Stimulated activated naive CD8-positive, alpha-beta T cell treated with anti-CD3 and anti-CD28 coated beads, Interleukin-15, Interleukin-2, amounts not matched to agents 100 ng/mL and 50 ng/mL, for 24 hours (primary cell): ENCODE measurements around the gene MRNIP.

ENCODE experiments used
- H3K27ac Mint-ChIP-seq: one replicate; pipeline ENCODE4 v1.8.0; 2021; ENCODE audit warnings: mild to moderate bottlenecking, mixed read lengths
- H3K27me3 Mint-ChIP-seq: one replicate; pipeline ENCODE4 v1.8.0; 2021; ENCODE audit warnings: mixed read lengths
- H3K36me3 Mint-ChIP-seq: one replicate; pipeline ENCODE4 v1.8.0; 2021; ENCODE audit warnings: low read depth, mixed read lengths
- H3K4me1 Mint-ChIP-seq: one replicate; pipeline ENCODE4 v1.8.0; 2021; ENCODE audit warnings: low read depth, mixed read lengths
- H3K4me3 Mint-ChIP-seq: one replicate; pipeline ENCODE4 v1.8.0; 2021; ENCODE audit warnings: mild to moderate bottlenecking, mixed read lengths
- H3K9me3 Mint-ChIP-seq: one replicate; pipeline ENCODE4 v1.8.0; 2021; ENCODE audit warnings: mixed read lengths

Gene MRNIP

GRCh38 chr5:179803651-179804554, 54.7 kb downstream of the MRNIP start:
- H3K4me3 Mint-ChIP-seq = peak overlapping the region; percentile 84
- peaks cover 38% of the 10 kb centered on the region for H3K4me1 Mint-ChIP-seq
- peak overlapping the region; percentile 61 for H3K27ac Mint-ChIP-seq
- H3K9me3 Mint-ChIP-seq = no peaks in the 10 kb centered on the region
- H3K27me3 Mint-ChIP-seq = no peaks in the 10 kb centered on the region
- H3K36me3 Mint-ChIP-seq = peaks cover 16% of the 10 kb centered on the region

- no peaks in the 10 kb centered on the region for H3K27me3 Mint-ChIP-seq
- peaks cover 36% of the 10 kb centered on the region for H3K4me1 Mint-ChIP-seq
- H3K27ac Mint-ChIP-seq = peak overlapping the region; percentile 26
- no peak overlapping the region for H3K4me3 Mint-ChIP-seq
- H3K36me3 Mint-ChIP-seq = peaks cover 17% of the 10 kb centered on the region
- H3K9me3 Mint-ChIP-seq = no peaks in the 10 kb centered on the region
These were observed 55.6 kb downstream of the MRNIP start for GRCh38 chr5:179802950-179803562.

- H3K9me3 Mint-ChIP-seq = no peaks in the 10 kb centered on the region
- no peaks in the 10 kb centered on the region for H3K27me3 Mint-ChIP-seq
- peaks cover 17% of the 10 kb centered on the region for H3K36me3 Mint-ChIP-seq
- H3K4me3 Mint-ChIP-seq = no peak overlapping the region
- peak overlapping the region; percentile 26 for H3K27ac Mint-ChIP-seq
- H3K4me1 Mint-ChIP-seq = peaks cover 35% of the 10 kb centered on the region
These were observed 56.3 kb downstream of the MRNIP start for GRCh38 chr5:179802207-179802883.

- no peak overlapping the region for H3K4me3 Mint-ChIP-seq
- H3K27ac Mint-ChIP-seq = no peak overlapping the region
- H3K4me1 Mint-ChIP-seq = peaks cover 40% of the 10 kb centered on the region
- no peaks in the 10 kb centered on the region for H3K27me3 Mint-ChIP-seq
- H3K36me3 Mint-ChIP-seq = peaks cover 22% of the 10 kb centered on the region
- H3K9me3 Mint-ChIP-seq = no peaks in the 10 kb centered on the region
These were observed 57.1 kb downstream of the MRNIP start for GRCh38 chr5:179801304-179802206.

- Mint-ChIP-seq H3K4me3 (no peak overlapping the region), H3K4me1 (peaks cover 40% of the 10 kb centered on the region)
These were observed 57.9 kb downstream of the MRNIP start for GRCh38 chr5:179800696-179801201.

GRCh38 chr5:179800071-179800695, 58.4 kb downstream of the MRNIP start:
- Mint-ChIP-seq H3K27ac (no peak overlapping the region), H3K27me3 (no peaks in the 10 kb centered on the region), H3K4me3 (no peak overlapping the region), H3K36me3 (peaks cover 22% of the 10 kb centered on the region), H3K9me3 (no peaks in the 10 kb centered on the region), H3K4me1 (peaks cover 37% of the 10 kb centered on the region)

More at GRCh38 chr5:179800696-179801201, 57.9 kb downstream of the MRNIP start:
- peaks cover 22% of the 10 kb centered on the region for H3K36me3 Mint-ChIP-seq
- H3K27me3 Mint-ChIP-seq = no peaks in the 10 kb centered on the region
- no peak overlapping the region for H3K27ac Mint-ChIP-seq
- H3K9me3 Mint-ChIP-seq = no peaks in the 10 kb centered on the region

GRCh38 chr5:179799644-179799973, 59.0 kb downstream of the MRNIP start:
- Mint-ChIP-seq H3K27ac (no peak overlapping the region), H3K9me3 (no peaks in the 10 kb centered on the region), H3K36me3 (peaks cover 22% of the 10 kb centered on the region), H3K4me3 (no peak overlapping the region), H3K27me3 (no peaks in the 10 kb centered on the region), H3K4me1 (peaks cover 35% of the 10 kb centered on the region)

GRCh38 chr5:179798771-179799643, 59.6 kb downstream of the MRNIP start:
- Mint-ChIP-seq H3K27me3 (no peaks in the 10 kb centered on the region), H3K36me3 (peaks cover 22% of the 10 kb centered on the region), H3K9me3 (no peaks in the 10 kb centered on the region), H3K4me1 (peaks cover 35% of the 10 kb centered on the region), H3K4me3 (no peak overlapping the region), H3K27ac (no peak overlapping the region)

- Mint-ChIP-seq H3K27ac (no peak overlapping the region), H3K4me1 (peaks cover 37% of the 10 kb centered on the region), H3K4me3 (no peak overlapping the region), H3K36me3 (peaks cover 22% of the 10 kb centered on the region), H3K9me3 (no peaks in the 10 kb centered on the region), H3K27me3 (no peaks in the 10 kb centered on the region)
These were observed 60.4 kb downstream of the MRNIP start for GRCh38 chr5:179798144-179798770.

GRCh38 chr5:179797741-179798140, 60.9 kb downstream of the MRNIP start:
- Mint-ChIP-seq H3K36me3 (peaks cover 22% of the 10 kb centered on the region), H3K4me3 (no peak overlapping the region), H3K4me1 (peaks cover 37% of the 10 kb centered on the region), H3K9me3 (no peaks in the 10 kb centered on the region), H3K27ac (no peak overlapping the region), H3K27me3 (no peaks in the 10 kb centered on the region)

- H3K36me3 Mint-ChIP-seq = peaks cover 22% of the 10 kb centered on the region
- H3K27ac Mint-ChIP-seq = no peak overlapping the region
These were observed 61.6 kb downstream of the MRNIP start for GRCh38 chr5:179796877-179797608.

More at GRCh38 chr5:179796877-179797608, 61.6 kb downstream of the MRNIP start:
- no peaks in the 10 kb centered on the region for H3K9me3 Mint-ChIP-seq
- peaks cover 31% of the 10 kb centered on the region for H3K4me1 Mint-ChIP-seq
- H3K27me3 Mint-ChIP-seq = no peaks in the 10 kb centered on the region
- H3K4me3 Mint-ChIP-seq = peak overlapping the region; percentile 55
